Measurements from ENCODE around the gene PAGR1.

PAGR1 gene

GRCh38 chr16:29819506-29819905 lies 3.6 kb downstream of the PAGR1 start:
- H3K79me1 ChIP-seq (ENCODE audit: low read depth, low read length) = peaks cover 12% of the 10 kb centered on the region
- no peak overlapping the region for H3K27ac ChIP-seq (replicated peaks; ENCODE audit: low read length)
- no peak overlapping the region for H2BK15ac ChIP-seq (ENCODE audit: low read length)
- no peak overlapping the region for H2BK12ac ChIP-seq (ENCODE audit: low read length)
- H2AK5ac ChIP-seq (ENCODE audit: low read depth, low read length) = no peak overlapping the region
- H3K14ac ChIP-seq (ENCODE audit: low read length) = no peak overlapping the region
- no peaks in the 10 kb centered on the region for H3K27me3 ChIP-seq (ENCODE audit: control insufficient read depth in 3 of 3, insufficient read depth in 3 of 3, low read depth in 1 of 3, low read length in 3 of 3)
- H4K8ac ChIP-seq (ENCODE audit: low read depth, low read length) = no peak overlapping the region
- DNase-seq (ENCODE audit: low spot score) = no peak
- WGBS, 2 donors (ENCODE audit: extremely low coverage in 2 of 2, insufficient read length in 2 of 2, insufficient replicate concordance in 1 of 2) = no CpG with 5 or more reads among the region's 15 CpGs
- no peaks in the 10 kb centered on the region for H3K9me3 ChIP-seq (replicated peaks in 1 of 2; ENCODE audit: control insufficient read depth in 2 of 2, insufficient read depth in 1 of 2, low read depth in 1 of 2, low read length in 2 of 2)
- H3K4me1 ChIP-seq (ENCODE audit: control insufficient read depth in 2 of 2, insufficient read depth in 1 of 2, low read depth in 1 of 2, low read length in 2 of 2) = peaks cover 13 to 14% of the 10 kb centered on the region in 2 donors
- no peak overlapping the region for H3K9ac ChIP-seq (ENCODE audit: low read depth, low read length, poor library complexity)
- no peak overlapping the region for H3K4me3 ChIP-seq (ENCODE audit: low read length in 2 of 2)
- no peak overlapping the region for H4K91ac ChIP-seq (ENCODE audit: low read depth, low read length, poor library complexity)
- no peak overlapping the region for H2BK120ac ChIP-seq (ENCODE audit: low read depth, low read length)
- no peak overlapping the region for H3K4me2 ChIP-seq (ENCODE audit: insufficient read depth, low read length, poor library complexity, severe bottlenecking)
- H2BK5ac ChIP-seq (ENCODE audit: low read length) = no peak overlapping the region
- no peak overlapping the region for H2AFZ ChIP-seq (ENCODE audit: low read length)
- H3K36me3 ChIP-seq (replicated peaks in 1 of 2; ENCODE audit: control insufficient read depth in 2 of 2, insufficient read depth in 2 of 2, low read length in 2 of 2) = peaks cover 28 to 37% of the 10 kb centered on the region in 2 donors
- no peak overlapping the region for H3K23ac ChIP-seq (ENCODE audit: low read depth, low read length, poor library complexity)
- no peak overlapping the region for H3K4ac ChIP-seq (ENCODE audit: low read length)
- no peak overlapping the region for H3K18ac ChIP-seq (ENCODE audit: low read length)

- Histone ChIP-seq H3K36me3 (replicated peaks in 1 of 2; ENCODE audit: control insufficient read depth in 2 of 2, insufficient read depth in 2 of 2, low read length in 2 of 2) (peaks cover 28 to 33% of the 10 kb centered on the region in 2 donors), H3K27me3 (ENCODE audit: control insufficient read depth in 3 of 3, insufficient read depth in 3 of 3, low read depth in 1 of 3, low read length in 3 of 3) (no peaks in the 10 kb centered on the region), H3K23ac (ENCODE audit: low read depth, low read length, poor library complexity) (no peak within 1 kb of the TSS), H3K18ac (ENCODE audit: low read length) (no peak within 1 kb of the TSS), H4K8ac (ENCODE audit: low read depth, low read length) (no peak within 1 kb of the TSS), H3K27ac (replicated peaks; ENCODE audit: low read length) (no peak within 1 kb of the TSS), H3K4me2 (ENCODE audit: insufficient read depth, low read length, poor library complexity, severe bottlenecking) (no peak within 1 kb of the TSS), H2BK120ac (ENCODE audit: low read depth, low read length) (no peak within 1 kb of the TSS), H3K79me1 (ENCODE audit: low read depth, low read length) (peaks cover 9% of the 10 kb centered on the region), H3K14ac (ENCODE audit: low read length) (no peak within 1 kb of the TSS), H2BK5ac (ENCODE audit: low read length) (no peak within 1 kb of the TSS), H3K9ac (ENCODE audit: low read depth, low read length, poor library complexity) (no peak within 1 kb of the TSS), H3K4me1 (ENCODE audit: control insufficient read depth in 2 of 2, insufficient read depth in 1 of 2, low read depth in 1 of 2, low read length in 2 of 2) (peaks cover 8 to 10% of the 10 kb centered on the region in 2 donors), H4K91ac (ENCODE audit: low read depth, low read length, poor library complexity) (no peak within 1 kb of the TSS), H2BK12ac (ENCODE audit: low read length) (no peak within 1 kb of the TSS), H2AFZ (ENCODE audit: low read length) (no peak within 1 kb of the TSS), H3K9me3 (replicated peaks in 1 of 2; ENCODE audit: control insufficient read depth in 2 of 2, insufficient read depth in 1 of 2, low read depth in 1 of 2, low read length in 2 of 2) (no peaks in the 10 kb centered on the region), H3K4me3 (ENCODE audit: low read length in 2 of 2) (no peak within 1 kb of the TSS), H3K4ac (ENCODE audit: low read length) (no peak within 1 kb of the TSS), H2AK5ac (ENCODE audit: low read depth, low read length) (no peak within 1 kb of the TSS), H2BK15ac (ENCODE audit: low read length) (no peak within 1 kb of the TSS)
- WGBS, 2 donors (ENCODE audit: extremely low coverage in 2 of 2, insufficient read length in 2 of 2, insufficient replicate concordance in 1 of 2) = no CpG with 5 or more reads among the region's 4 CpGs
- no peak for DNase-seq (ENCODE audit: low spot score)
Observed at GRCh38 chr16:29820271-29820701, 4.3 kb downstream of the PAGR1 start, which contains the start of gene MVP. TSS of gene MVP (plus strand) at chr16:29820462. CDS start at chr16:29830550, 10,088 bp downstream.

GRCh38 chr16:29820730-29821642 lies 5.0 kb downstream of the PAGR1 start:
- no peak for DNase-seq (ENCODE audit: low spot score)
- H4K8ac ChIP-seq (ENCODE audit: low read depth, low read length) = no peak overlapping the region
- H3K9ac ChIP-seq (ENCODE audit: low read depth, low read length, poor library complexity) = no peak overlapping the region
- no CpG with 5 or more reads among the region's 11 CpGs for WGBS, 2 donors (ENCODE audit: extremely low coverage in 2 of 2, insufficient read length in 2 of 2, insufficient replicate concordance in 1 of 2)
- no peaks in the 10 kb centered on the region for H3K27me3 ChIP-seq (ENCODE audit: control insufficient read depth in 3 of 3, insufficient read depth in 3 of 3, low read depth in 1 of 3, low read length in 3 of 3)
- peaks cover 9% of the 10 kb centered on the region for H3K79me1 ChIP-seq (ENCODE audit: low read depth, low read length)
- H2BK15ac ChIP-seq (ENCODE audit: low read length) = no peak overlapping the region
- peaks cover 28 to 33% of the 10 kb centered on the region in 2 donors for H3K36me3 ChIP-seq (replicated peaks in 1 of 2; ENCODE audit: control insufficient read depth in 2 of 2, insufficient read depth in 2 of 2, low read length in 2 of 2)
- H3K9me3 ChIP-seq (replicated peaks in 1 of 2; ENCODE audit: control insufficient read depth in 2 of 2, insufficient read depth in 1 of 2, low read depth in 1 of 2, low read length in 2 of 2) = no peaks in the 10 kb centered on the region
- H3K23ac ChIP-seq (ENCODE audit: low read depth, low read length, poor library complexity) = no peak overlapping the region
- H2BK12ac ChIP-seq (ENCODE audit: low read length) = no peak overlapping the region
- H2BK120ac ChIP-seq (ENCODE audit: low read depth, low read length) = no peak overlapping the region
- H2AK5ac ChIP-seq (ENCODE audit: low read depth, low read length) = no peak overlapping the region
- peaks cover 7 to 14% of the 10 kb centered on the region in 2 donors for H3K4me1 ChIP-seq (ENCODE audit: control insufficient read depth in 2 of 2, insufficient read depth in 1 of 2, low read depth in 1 of 2, low read length in 2 of 2)
- H2AFZ ChIP-seq (ENCODE audit: low read length) = no peak overlapping the region
- no peak overlapping the region for H2BK5ac ChIP-seq (ENCODE audit: low read length)
- H3K4ac ChIP-seq (ENCODE audit: low read length) = no peak overlapping the region
- H3K4me3 ChIP-seq (ENCODE audit: low read length in 2 of 2) = no peak overlapping the region
- no peak overlapping the region for H3K18ac ChIP-seq (ENCODE audit: low read length)
- no peak overlapping the region for H3K14ac ChIP-seq (ENCODE audit: low read length)
- no peak overlapping the region for H4K91ac ChIP-seq (ENCODE audit: low read depth, low read length, poor library complexity)
- no peak overlapping the region for H3K27ac ChIP-seq (replicated peaks; ENCODE audit: low read length)
- no peak overlapping the region for H3K4me2 ChIP-seq (ENCODE audit: insufficient read depth, low read length, poor library complexity, severe bottlenecking)

DNA sequence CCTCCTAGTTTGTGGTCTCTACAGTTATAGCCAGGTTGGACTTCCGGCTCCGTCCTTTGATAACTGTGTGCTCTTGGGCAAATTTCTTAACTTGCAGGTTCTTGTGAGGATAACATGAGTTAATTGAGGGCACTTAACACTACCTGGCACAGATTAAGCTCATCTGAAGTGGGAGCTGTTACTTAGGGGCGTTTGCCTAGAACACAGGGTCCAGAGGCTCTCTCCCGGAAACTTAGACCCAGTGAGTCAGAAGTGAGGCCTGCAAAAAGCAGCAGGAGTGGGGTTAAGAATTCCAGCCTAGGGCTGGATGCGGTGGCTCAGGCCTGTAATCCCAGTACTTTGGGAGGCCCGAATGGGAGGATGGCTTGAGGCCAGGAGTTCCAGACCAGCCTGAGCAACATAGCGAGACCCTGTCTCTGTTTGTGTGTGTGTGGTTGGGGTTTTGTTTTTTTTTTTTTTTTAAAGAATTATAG lies 5.7 kb downstream of the PAGR1 start:
- Histone ChIP-seq H3K14ac (ENCODE audit: low read length) (no peak overlapping the region), H3K36me3 (replicated peaks in 1 of 2; ENCODE audit: control insufficient read depth in 2 of 2, insufficient read depth in 2 of 2, low read length in 2 of 2) (peaks cover 28 to 33% of the 10 kb centered on the region in 2 donors), H2AK5ac (ENCODE audit: low read depth, low read length) (no peak overlapping the region), H3K4me1 (ENCODE audit: control insufficient read depth in 2 of 2, insufficient read depth in 1 of 2, low read depth in 1 of 2, low read length in 2 of 2) (peaks cover 7 to 14% of the 10 kb centered on the region in 2 donors), H3K4me2 (ENCODE audit: insufficient read depth, low read length, poor library complexity, severe bottlenecking) (no peak overlapping the region), H2AFZ (ENCODE audit: low read length) (no peak overlapping the region), H3K27ac (replicated peaks; ENCODE audit: low read length) (no peak overlapping the region), H2BK5ac (ENCODE audit: low read length) (no peak overlapping the region), H4K91ac (ENCODE audit: low read depth, low read length, poor library complexity) (no peak overlapping the region), H3K79me1 (ENCODE audit: low read depth, low read length) (peaks cover 6% of the 10 kb centered on the region), H2BK12ac (ENCODE audit: low read length) (no peak overlapping the region), H2BK15ac (ENCODE audit: low read length) (no peak overlapping the region), H3K4me3 (ENCODE audit: low read length in 2 of 2) (no peak overlapping the region), H3K23ac (ENCODE audit: low read depth, low read length, poor library complexity) (no peak overlapping the region), H3K18ac (ENCODE audit: low read length) (no peak overlapping the region), H3K27me3 (ENCODE audit: control insufficient read depth in 3 of 3, insufficient read depth in 3 of 3, low read depth in 1 of 3, low read length in 3 of 3) (no peaks in the 10 kb centered on the region), H3K9me3 (replicated peaks in 1 of 2; ENCODE audit: control insufficient read depth in 2 of 2, insufficient read depth in 1 of 2, low read depth in 1 of 2, low read length in 2 of 2) (no peaks in the 10 kb centered on the region), H4K8ac (ENCODE audit: low read depth, low read length) (no peak overlapping the region), H3K9ac (ENCODE audit: low read depth, low read length, poor library complexity) (no peak overlapping the region), H2BK120ac (ENCODE audit: low read depth, low read length) (no peak overlapping the region), H3K4ac (ENCODE audit: low read length) (no peak overlapping the region)
- no CpG with 5 or more reads among the region's 7 CpGs for WGBS, 2 donors (ENCODE audit: extremely low coverage in 2 of 2, insufficient read length in 2 of 2, insufficient replicate concordance in 1 of 2)
- DNase-seq (ENCODE audit: low spot score) = no peak

Data from neuronal stem cell (in vitro differentiated cells).